22Rv1 (cell line): Measurements from ENCODE around the gene MAD2L2.

Source experiments
- ZFX ChIP-seq: fragments of 450-650 bp; IDR thresholded peaks from 2 replicates; pipeline ENCODE4 v1.6.1; 2017; ENCODE audit warnings: antibody characterized with exemption, borderline replicate concordance
- TF ChIP-seq, protein P1 (sequence below): fragments of 450-650 bp; IDR thresholded peaks from 2 replicates; pipeline ENCODE4 v1.5.1; 2017; ENCODE audit warnings: mild to moderate bottlenecking

DNA sequence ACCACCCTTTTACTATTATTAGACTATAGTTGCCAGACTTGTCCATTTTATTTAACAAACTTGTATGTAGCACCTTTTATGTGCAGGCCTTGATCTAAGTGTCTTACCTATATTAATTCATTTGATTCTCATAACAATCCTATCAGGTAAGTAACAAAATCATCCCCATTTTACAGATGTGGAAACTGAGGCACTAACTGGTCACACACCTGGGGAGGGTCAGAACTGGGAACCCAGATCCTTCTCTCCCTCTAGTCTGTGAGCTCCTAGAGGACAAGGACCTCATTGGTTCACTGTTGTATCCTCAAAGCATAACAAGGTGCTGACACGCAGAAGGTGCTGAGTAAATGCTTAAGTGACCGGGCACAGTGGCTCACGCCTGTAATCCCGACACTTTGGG, 41.6 kb downstream of the MAD2L2 start:
- TF ChIP-seq, protein P1, sequence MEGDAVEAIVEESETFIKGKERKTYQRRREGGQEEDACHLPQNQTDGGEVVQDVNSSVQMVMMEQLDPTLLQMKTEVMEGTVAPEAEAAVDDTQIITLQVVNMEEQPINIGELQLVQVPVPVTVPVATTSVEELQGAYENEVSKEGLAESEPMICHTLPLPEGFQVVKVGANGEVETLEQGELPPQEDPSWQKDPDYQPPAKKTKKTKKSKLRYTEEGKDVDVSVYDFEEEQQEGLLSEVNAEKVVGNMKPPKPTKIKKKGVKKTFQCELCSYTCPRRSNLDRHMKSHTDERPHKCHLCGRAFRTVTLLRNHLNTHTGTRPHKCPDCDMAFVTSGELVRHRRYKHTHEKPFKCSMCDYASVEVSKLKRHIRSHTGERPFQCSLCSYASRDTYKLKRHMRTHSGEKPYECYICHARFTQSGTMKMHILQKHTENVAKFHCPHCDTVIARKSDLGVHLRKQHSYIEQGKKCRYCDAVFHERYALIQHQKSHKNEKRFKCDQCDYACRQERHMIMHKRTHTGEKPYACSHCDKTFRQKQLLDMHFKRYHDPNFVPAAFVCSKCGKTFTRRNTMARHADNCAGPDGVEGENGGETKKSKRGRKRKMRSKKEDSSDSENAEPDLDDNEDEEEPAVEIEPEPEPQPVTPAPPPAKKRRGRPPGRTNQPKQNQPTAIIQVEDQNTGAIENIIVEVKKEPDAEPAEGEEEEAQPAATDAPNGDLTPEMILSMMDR = no peak
- no peak for TF ChIP-seq ZFX
